Measurements from ENCODE around the gene DNAH6.

DNAH6 gene

DNA sequence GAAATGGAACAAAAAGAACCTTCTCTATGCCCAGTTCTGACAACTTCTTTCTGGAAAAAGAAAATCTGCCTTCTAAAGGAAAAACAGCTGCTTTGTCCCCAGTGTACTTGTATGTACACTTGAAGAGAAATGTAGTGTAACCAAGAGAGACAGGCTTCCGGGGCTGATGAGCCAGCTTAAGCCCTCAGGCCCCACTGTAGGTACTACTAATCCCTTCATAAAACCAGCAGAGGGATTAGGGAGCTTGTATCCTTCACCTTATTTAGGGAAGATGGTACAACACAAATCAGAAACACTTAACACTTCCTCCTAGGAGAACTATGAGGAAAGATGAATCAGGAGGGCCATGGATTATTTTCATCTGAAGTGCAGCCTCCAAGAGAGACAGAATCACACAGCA lies 38.4 kb upstream of the DNAH6 start:
- no peak for DNase-seq (ENCODE audit: extremely low read depth, insufficient read length)
- Histone ChIP-seq H3K4me3 (replicated peaks; ENCODE audit: low read depth, low read length) (no peak overlapping the region), H3K36me3 (ENCODE audit: control insufficient read depth, insufficient read depth, low read length) (no peaks in the 10 kb centered on the region), H3K27me3 (replicated peaks; ENCODE audit: control insufficient read depth, insufficient read depth, low read length) (no peaks in the 10 kb centered on the region)
- TF ChIP-seq, protein P1, sequence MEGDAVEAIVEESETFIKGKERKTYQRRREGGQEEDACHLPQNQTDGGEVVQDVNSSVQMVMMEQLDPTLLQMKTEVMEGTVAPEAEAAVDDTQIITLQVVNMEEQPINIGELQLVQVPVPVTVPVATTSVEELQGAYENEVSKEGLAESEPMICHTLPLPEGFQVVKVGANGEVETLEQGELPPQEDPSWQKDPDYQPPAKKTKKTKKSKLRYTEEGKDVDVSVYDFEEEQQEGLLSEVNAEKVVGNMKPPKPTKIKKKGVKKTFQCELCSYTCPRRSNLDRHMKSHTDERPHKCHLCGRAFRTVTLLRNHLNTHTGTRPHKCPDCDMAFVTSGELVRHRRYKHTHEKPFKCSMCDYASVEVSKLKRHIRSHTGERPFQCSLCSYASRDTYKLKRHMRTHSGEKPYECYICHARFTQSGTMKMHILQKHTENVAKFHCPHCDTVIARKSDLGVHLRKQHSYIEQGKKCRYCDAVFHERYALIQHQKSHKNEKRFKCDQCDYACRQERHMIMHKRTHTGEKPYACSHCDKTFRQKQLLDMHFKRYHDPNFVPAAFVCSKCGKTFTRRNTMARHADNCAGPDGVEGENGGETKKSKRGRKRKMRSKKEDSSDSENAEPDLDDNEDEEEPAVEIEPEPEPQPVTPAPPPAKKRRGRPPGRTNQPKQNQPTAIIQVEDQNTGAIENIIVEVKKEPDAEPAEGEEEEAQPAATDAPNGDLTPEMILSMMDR (IDR thresholded peaks at IDR 0.05; ENCODE audit: insufficient read depth, low read length, poor library complexity, severe bottlenecking): no peak

DNA sequence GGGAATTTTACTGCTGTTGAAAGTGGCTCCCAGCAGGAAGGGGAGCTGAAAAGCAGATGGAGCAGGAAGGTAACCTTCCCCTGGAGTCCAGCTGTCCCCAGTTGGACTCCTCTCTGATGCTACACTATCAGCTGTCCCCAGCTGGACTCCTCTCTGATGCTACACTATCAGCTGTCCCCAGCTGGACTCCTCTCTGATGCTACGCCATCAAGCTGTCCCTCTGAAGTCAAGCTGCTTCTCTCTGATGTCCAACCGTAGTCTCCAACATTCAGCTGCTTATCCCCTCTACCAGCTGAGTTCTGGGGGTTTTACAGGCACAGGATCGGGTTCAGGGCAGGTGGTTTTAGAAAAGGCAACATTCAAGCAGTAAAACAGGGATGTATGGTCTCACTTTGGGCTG lies 37.4 kb upstream of the DNAH6 start:
- TF ChIP-seq, protein P1 (IDR thresholded peaks at IDR 0.05; ENCODE audit: insufficient read depth, low read length, poor library complexity, severe bottlenecking): no peak
- no peaks in the 10 kb centered on the region for H3K36me3 ChIP-seq (ENCODE audit: control insufficient read depth, insufficient read depth, low read length)
- no peak for DNase-seq (ENCODE audit: extremely low read depth, insufficient read length)
- H3K27me3 ChIP-seq (replicated peaks; ENCODE audit: control insufficient read depth, insufficient read depth, low read length): no peaks in the 10 kb centered on the region
- no peak overlapping the region for H3K4me3 ChIP-seq (replicated peaks; ENCODE audit: low read depth, low read length)

DNA sequence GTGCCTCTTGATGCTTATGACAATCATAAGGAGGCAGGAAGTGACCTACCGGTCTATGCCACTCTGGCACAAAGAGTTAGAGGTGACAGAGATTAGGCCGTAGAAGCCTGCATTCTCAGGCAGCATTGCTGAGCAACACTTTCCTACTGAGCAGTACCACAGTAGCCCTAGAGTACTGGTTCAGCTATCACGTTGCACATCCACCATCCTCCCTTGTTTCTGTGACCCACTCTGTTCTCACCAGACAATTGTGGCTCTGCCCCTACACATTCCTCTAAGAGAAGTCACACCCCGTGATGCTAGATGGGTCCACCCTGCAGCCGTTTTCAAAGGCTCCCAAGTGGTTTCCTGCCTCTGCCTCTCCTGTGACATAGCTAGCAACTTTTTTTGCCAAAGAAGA lies 34.6 kb upstream of the DNAH6 start:
- Histone ChIP-seq H3K36me3 (ENCODE audit: control insufficient read depth, insufficient read depth, low read length) (no peaks in the 10 kb centered on the region), H3K27me3 (replicated peaks; ENCODE audit: control insufficient read depth, insufficient read depth, low read length) (no peaks in the 10 kb centered on the region), H3K4me3 (replicated peaks; ENCODE audit: low read depth, low read length) (no peak overlapping the region)
- no peak for DNase-seq (ENCODE audit: extremely low read depth, insufficient read length)
- TF ChIP-seq, protein P1 (IDR thresholded peaks at IDR 0.05; ENCODE audit: insufficient read depth, low read length, poor library complexity, severe bottlenecking): no peak

DNA sequence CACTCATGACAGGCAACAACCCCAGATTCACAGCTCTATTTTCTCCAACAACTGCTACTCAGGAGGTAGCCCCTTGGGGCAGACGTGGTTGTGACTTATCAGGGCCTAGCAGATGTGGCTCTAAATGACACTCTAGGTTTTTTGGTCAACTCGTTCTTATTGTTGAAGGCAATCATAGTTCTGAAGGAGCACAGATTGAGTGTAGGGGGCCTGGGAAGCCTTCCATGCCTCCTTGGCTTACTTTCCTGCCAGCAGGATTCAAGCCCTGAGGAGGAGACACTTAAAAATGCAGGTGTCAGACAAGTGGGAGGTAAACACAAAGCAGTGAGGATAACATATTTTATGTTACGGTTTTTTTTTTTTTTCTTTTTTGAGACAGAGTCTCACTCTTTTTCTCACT lies 33.7 kb upstream of the DNAH6 start:
- Histone ChIP-seq H3K4me3 (replicated peaks; ENCODE audit: low read depth, low read length) (no peak overlapping the region), H3K36me3 (ENCODE audit: control insufficient read depth, insufficient read depth, low read length) (no peaks in the 10 kb centered on the region), H3K27me3 (replicated peaks; ENCODE audit: control insufficient read depth, insufficient read depth, low read length) (no peaks in the 10 kb centered on the region)
- no peak for DNase-seq (ENCODE audit: extremely low read depth, insufficient read length)
- TF ChIP-seq, protein P1 (IDR thresholded peaks at IDR 0.05; ENCODE audit: insufficient read depth, low read length, poor library complexity, severe bottlenecking): no peak

DNA sequence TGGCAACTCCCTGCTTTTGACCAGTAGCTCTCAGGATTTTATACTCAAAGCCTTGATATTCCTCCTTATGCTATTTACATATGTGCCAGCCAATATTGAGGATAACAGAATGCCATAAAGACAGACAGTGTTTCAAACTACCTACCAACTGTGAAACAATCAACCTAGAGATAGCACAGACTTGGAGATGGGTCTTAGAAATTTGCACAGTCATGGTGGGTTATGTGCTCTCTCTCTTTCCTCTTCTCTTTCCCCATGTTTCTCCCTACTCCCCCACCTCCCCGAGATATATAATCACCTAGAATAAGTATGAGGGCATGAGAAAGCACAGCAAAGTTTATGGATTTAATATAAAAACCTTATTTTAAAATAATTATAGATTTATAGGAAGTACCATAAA lies 33.0 kb upstream of the DNAH6 start:
- Histone ChIP-seq H3K27me3 (replicated peaks; ENCODE audit: control insufficient read depth, insufficient read depth, low read length) (no peaks in the 10 kb centered on the region), H3K4me3 (replicated peaks; ENCODE audit: low read depth, low read length) (no peak overlapping the region), H3K36me3 (ENCODE audit: control insufficient read depth, insufficient read depth, low read length) (no peaks in the 10 kb centered on the region)
- DNase-seq (ENCODE audit: extremely low read depth, insufficient read length): no peak
- TF ChIP-seq, protein P1 (IDR thresholded peaks at IDR 0.05; ENCODE audit: insufficient read depth, low read length, poor library complexity, severe bottlenecking): no peak

DNA sequence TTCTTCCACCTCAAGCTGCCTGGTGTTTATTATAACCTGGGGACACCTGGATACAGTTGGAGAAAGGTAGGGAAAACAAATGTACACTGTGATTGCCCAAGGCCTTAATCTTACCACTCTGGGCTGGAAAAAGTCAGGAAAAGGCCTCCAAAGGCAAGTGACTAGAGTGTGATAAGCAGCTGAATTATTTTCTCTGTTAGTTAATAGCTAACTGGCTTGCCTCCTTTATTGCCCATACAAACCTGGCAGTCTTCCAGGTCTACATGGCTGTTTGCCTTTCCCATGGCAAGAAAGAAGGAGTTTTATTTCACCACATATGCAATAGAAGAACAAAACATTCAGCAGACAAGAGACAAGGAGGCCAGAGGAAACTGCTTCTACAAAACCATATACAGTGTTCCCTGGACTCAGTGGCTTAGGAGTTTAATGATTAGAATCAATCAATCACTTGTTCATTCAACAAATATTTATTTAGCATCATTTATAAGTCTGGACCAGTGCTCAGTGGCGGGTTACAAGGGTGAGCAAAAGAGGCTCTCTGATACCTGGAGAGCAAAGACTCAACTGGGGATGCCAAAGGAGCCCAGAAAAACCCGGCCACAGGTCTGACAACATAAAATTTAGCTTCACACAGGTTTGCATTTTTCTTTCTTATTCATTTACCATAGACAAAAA lies 29.7 kb upstream of the DNAH6 start:
- H3K4me3 ChIP-seq (replicated peaks; ENCODE audit: low read depth, low read length): no peak overlapping the region
- DNase-seq (ENCODE audit: extremely low read depth, insufficient read length): no peak
- H3K27me3 ChIP-seq (replicated peaks; ENCODE audit: control insufficient read depth, insufficient read depth, low read length): no peaks in the 10 kb centered on the region
- TF ChIP-seq, protein P1 (IDR thresholded peaks at IDR 0.05; ENCODE audit: insufficient read depth, low read length, poor library complexity, severe bottlenecking): no peak
- no peaks in the 10 kb centered on the region for H3K36me3 ChIP-seq (ENCODE audit: control insufficient read depth, insufficient read depth, low read length)

All from GM06990 (cell line).